Raji (cell line): ENCODE data around the gene NEK6.

ENCODE experiments used
- POLR2A ChIP-seq: IDR thresholded peaks from 2 replicates; pipeline ENCODE4 v1.6.1; 2011; ENCODE audit warnings: low read depth, low read length, control low read depth; ENCODE audit not compliant: insufficient read depth

The NEK6 gene

DNA sequence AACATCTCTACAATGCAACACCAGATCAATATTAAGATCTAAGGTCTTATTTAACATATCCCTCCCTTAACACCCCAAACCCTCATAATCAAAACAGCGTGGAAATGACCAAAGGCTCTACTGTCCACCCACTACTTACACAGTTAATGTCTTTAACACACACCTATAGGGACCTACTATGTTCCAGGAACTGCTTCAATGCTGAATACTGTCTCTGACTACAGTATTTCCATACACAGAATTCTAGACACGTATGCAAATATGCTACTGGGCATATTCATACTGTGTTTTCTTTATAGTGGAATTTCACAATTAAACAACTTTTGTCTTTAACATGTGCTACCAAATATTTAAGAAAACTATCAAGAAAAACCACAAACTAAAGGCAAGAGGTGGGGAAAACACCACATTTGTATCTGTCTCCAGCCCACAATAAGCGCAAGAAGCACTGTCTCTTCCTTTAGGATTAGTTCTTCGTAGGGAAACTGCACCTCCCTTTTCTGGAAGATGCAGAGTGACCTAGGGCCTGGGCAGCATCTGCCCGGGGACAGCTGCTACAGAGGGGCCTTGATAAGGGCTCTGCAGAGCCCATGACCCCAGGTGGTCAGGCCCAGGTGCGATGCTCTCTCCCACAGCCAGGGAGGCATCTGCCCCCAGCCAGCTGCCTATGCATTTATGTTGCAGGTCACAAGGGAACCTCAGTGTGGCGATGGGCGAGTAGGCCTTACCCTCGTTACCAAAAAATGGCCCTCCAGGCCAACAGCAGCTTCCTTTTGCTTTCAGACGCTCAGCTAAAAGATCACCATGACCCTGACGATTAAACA is 102.3 kb downstream of the NEK6 start:
- no peak for TF ChIP-seq POLR2A

- no peak for TF ChIP-seq POLR2A
These were observed 103.4 kb downstream of the NEK6 start for GRCh38 chr9:124361128-124361527.

DNA sequence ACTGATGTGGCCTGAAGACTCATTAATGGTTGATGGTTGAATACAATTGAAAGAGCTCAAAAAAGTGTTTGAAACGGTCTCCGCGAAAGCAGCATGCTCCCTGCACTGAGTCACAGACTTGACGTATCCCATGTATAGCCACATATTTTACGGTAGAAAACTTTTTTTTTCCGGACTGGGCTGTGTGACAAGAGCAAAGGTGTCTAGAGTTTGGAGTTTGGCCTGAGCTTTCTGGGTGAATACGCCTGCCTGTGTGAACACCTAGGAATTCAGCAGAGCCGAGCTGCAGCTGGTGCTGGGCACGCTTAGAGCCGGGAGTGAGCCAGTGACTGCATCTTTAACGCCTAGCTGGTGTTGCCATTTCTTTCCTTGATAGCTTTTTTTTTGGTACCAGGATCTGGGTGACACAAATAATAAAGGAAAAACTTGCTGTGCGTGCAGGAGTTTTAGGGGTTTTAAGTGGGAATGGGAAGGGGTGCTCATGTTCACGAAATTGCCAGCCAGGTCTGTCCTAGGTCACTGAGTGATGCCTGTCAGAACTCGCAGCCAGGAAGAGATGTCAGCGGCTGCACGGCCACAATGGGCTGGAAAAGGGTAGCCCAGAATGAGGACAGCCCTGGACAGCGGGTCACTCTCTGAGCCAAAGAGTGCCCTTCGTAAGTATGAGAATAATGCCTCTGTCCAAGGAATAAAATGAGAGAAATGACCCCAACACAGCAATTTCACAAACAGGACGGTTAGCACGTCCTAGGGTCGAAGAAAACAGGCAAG is 105.8 kb downstream of the NEK6 start:
- TF ChIP-seq POLR2A, result no peak

- TF ChIP-seq POLR2A, result no peak
These were observed 106.4 kb downstream of the NEK6 start for GRCh38 chr9:124364141-124364540.

GRCh38 chr9:124365036-124365435 is 107.3 kb downstream of the NEK6 start:
- no peak for TF ChIP-seq POLR2A

DNA sequence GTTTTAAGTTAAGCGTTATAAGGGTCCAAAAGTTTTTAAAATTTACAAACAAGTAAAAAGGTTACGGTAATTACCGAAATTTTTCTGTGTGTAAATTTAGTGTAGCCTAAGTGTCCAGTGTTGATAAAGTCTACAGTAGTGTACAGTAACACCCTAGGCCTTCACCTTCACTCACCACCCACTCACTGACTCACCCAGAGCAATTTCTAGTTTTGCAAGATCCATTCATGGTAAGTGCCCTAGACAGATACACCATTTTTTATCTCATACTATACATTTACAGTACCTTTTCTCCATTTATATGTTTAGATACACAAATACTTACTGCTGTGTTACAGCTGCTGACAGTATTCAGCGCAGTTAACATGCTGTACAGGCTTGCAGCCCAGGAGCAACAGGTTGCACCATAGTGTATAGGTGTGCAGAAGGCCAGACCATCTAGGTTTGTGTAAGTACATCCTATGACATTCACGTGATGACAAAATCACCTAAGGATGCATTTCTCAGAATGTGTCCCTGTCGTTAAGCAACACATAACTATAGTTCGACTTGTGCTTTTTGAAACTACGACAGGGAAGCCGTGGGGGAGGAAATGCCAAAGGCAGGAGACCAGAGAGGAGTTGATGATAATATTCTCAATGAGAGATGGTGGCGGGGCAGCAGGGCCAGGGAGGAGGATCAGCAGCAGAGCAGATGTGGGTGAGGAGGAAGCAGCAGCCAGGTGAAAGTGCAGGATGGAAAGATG is 108.9 kb downstream of the NEK6 start:
- no peak for TF ChIP-seq POLR2A

- no peak for TF ChIP-seq POLR2A
These were observed 110.9 kb downstream of the NEK6 start for GRCh38 chr9:124368692-124369091.

- TF ChIP-seq POLR2A, result no peak
These were observed 111.6 kb downstream of the NEK6 start for GRCh38 chr9:124369231-124369797.

DNA sequence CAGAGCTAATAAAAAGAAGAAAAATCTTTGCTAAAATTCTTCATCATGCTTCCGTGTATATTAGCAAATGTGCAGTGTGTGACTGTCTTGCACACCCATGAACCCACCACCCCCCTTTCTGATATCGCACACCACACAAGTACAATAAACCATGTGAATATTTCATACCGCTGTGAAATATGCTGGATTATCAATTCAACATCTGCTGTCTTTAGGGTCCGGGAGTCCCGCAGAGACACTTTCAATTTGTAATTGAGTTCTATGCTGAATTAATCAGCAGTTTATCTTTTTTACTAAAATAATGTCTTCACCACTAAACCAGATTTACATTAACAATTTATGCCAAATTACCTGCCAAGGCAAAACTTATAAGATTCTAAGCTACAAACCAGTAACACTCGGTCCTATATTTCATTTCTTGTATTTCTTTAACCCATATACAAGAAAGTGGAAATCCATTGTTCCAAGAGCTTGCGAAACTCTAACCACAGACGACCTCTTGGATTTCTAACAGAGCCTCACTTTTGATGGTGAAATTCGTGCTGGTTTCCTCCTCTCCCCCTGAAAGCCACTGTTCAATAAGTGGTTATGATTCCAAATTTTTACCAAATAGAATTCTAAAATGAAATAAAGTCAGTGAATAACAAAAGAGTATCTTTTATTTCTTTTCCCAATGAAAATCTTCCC is 113.3 kb downstream of the NEK6 start:
- no peak for TF ChIP-seq POLR2A

- no peak for TF ChIP-seq POLR2A
These were observed 114.3 kb downstream of the NEK6 start for GRCh38 chr9:124372038-124372437.

GRCh38 chr9:124373386-124373785 is 115.6 kb downstream of the NEK6 start:
- no peak for TF ChIP-seq POLR2A

GRCh38 chr9:124373851-124374250 is 116.1 kb downstream of the NEK6 start:
- no peak for TF ChIP-seq POLR2A

- no peak for TF ChIP-seq POLR2A
These were observed 118.0 kb downstream of the NEK6 start for GRCh38 chr9:124375726-124376125.

- no peak for TF ChIP-seq POLR2A
These were observed 118.6 kb downstream of the NEK6 start for GRCh38 chr9:124376329-124376728.
